HFFc6 (cell line): ENCODE results near the gene TAF1C. TPM values are rescaled to one million over a fixed set of nuclear protein-coding genes. Genes with fewer than 3 reads are reported as not detected.
"Not testable (repeated sequence)": the region's sequence is repeated elsewhere in the genome, so short reads cannot be mapped to it uniquely, and the experiment has no call there.

Experiments used
- DNase-seq: peaks from one replicate; pipeline ENCODE4 v3.0.0-alpha.2; 2018
- H3K27ac Mint-ChIP-seq: 2 replicates; pipeline ENCODE4 v1.8.0; 2020; ENCODE audit warnings: mild to moderate bottlenecking, mixed read lengths
- H3K27me3 Mint-ChIP-seq: 2 replicates; pipeline ENCODE4 v1.8.0; 2021; ENCODE audit warnings: mild to moderate bottlenecking, moderate library complexity, mixed read lengths; ENCODE audit not compliant: insufficient read depth
- H3K36me3 Mint-ChIP-seq: 2 replicates; pipeline ENCODE4 v1.8.0; 2021; ENCODE audit warnings: low read depth, mixed read lengths
- H3K4me1 Mint-ChIP-seq: 2 replicates; pipeline ENCODE4 v1.8.0; 2020; ENCODE audit warnings: low read depth, mixed read lengths
- H3K4me3 Mint-ChIP-seq: 2 replicates; pipeline ENCODE4 v1.8.0; 2020; ENCODE audit warnings: mild to moderate bottlenecking, moderate library complexity, mixed read lengths
- H3K9me3 Mint-ChIP-seq: 2 replicates; pipeline ENCODE4 v1.8.0; 2020; ENCODE audit warnings: mild to moderate bottlenecking, mixed read lengths
- total RNA-seq, 6 experiments: library from RNA; stranded (reverse); fragmentation: NEBNext Ultra II Directional; extraction: Animal tissue kit (Norgen Biotek cat#: 25700); gene quantifications; 2 replicates in 1 of 6; 3 replicates in 5 of 6; pipeline ENCODE4 v1.2.3, GENCODE V29; 2021
- TF ChIP-seq, protein P1 (sequence below): fragments of 200-600 bp; sonication (generic); IDR thresholded peaks from 2 replicates; pipeline ENCODE4 v1.5.0; 2021; ENCODE audit warnings: antibody characterized with exemption, mild to moderate bottlenecking

Gene TAF1C
- total RNA-seq, 6 experiments from 2014 or later = 22.0 to 30.4 (median 25.7) TPM

DNA sequence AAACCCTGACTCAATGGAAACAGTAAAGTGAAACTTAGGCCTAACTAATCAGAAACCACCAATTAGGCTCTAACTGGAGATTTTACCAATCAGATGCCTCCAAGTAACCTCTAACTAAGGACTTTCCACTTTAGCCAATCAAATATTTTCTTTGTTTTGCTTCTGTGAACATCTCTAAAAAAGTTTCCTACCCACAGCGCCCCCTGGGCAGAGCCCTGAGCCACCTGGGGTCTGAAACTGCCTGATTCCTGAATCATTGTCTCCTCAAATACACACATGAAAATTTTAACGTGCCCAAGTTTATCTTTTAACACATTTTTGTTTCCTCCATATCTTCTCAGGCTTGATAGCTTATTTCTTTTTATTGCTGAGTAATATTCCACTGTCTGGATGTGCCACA, 23.1 kb upstream of the TAF1C start:
- Mint-ChIP-seq H3K36me3 (no peaks in the 10 kb centered on the region), H3K4me1 (peaks cover 13% of the 10 kb centered on the region; the same call in 1 of the 2 replicates), H3K9me3 (no peaks in the 10 kb centered on the region), H3K27me3 (peaks cover 40% of the 10 kb centered on the region), H3K27ac (no peak overlapping the region), H3K4me3 (no peak overlapping the region)
- TF ChIP-seq, protein P1, sequence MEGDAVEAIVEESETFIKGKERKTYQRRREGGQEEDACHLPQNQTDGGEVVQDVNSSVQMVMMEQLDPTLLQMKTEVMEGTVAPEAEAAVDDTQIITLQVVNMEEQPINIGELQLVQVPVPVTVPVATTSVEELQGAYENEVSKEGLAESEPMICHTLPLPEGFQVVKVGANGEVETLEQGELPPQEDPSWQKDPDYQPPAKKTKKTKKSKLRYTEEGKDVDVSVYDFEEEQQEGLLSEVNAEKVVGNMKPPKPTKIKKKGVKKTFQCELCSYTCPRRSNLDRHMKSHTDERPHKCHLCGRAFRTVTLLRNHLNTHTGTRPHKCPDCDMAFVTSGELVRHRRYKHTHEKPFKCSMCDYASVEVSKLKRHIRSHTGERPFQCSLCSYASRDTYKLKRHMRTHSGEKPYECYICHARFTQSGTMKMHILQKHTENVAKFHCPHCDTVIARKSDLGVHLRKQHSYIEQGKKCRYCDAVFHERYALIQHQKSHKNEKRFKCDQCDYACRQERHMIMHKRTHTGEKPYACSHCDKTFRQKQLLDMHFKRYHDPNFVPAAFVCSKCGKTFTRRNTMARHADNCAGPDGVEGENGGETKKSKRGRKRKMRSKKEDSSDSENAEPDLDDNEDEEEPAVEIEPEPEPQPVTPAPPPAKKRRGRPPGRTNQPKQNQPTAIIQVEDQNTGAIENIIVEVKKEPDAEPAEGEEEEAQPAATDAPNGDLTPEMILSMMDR = peak; percentile 50
- no peak for DNase-seq

DNA sequence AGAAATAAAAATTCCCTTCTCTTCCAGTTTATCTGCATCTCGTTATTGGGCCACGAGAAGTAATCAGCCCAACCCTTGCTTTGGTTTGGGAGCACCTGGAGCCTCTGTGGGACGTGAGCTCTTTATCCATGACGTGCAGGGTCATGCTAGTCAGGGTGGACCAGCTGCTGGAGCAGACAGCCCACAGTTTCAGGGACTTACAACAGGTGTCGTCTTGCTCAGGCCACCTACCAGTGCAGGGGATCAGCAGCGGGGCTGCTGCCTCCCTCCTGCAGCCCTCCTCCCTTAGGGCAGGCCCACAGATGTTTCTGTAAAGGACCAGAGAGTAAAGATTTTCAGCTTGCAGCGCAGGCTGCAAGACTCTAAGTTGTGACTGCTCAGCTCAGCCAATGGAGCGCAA, 21.0 kb upstream of the TAF1C start:
- peaks cover 13% of the 10 kb centered on the region; the same call in 1 of the 2 replicates for H3K4me1 Mint-ChIP-seq
- TF ChIP-seq, protein P1 = no peak
- DNase-seq = no peak
- H3K27me3 Mint-ChIP-seq = peaks cover 40% of the 10 kb centered on the region
- H3K4me3 Mint-ChIP-seq = no peak overlapping the region
- H3K36me3 Mint-ChIP-seq = no peaks in the 10 kb centered on the region
- H3K27ac Mint-ChIP-seq = no peak overlapping the region
- H3K9me3 Mint-ChIP-seq = no peaks in the 10 kb centered on the region

DNA sequence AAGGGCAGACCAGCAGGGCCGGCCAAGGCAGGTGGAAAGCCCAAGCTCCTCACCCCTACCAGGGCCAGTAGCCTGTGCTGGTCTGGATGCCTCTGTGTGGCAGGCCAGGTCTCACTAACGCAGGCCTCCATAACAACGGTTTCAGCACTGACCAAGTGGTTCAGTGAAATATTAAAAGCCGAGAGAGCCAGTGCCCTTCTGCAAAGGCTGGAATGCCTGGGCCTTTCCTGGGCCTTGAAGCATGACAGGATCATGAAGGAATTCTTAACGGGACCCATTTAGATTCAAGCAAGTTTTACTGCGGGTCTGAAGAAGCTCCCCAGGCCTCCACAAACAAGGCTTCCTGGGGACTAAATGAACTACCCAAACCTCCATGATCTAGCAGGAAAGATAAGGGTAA, 20.4 kb upstream of the TAF1C start:
- DNase-seq = no peak
- H3K4me1 Mint-ChIP-seq = peaks cover 13% of the 10 kb centered on the region; the same call in 1 of the 2 replicates
- no peak overlapping the region for H3K27ac Mint-ChIP-seq
- no peak overlapping the region for H3K4me3 Mint-ChIP-seq
- H3K27me3 Mint-ChIP-seq = peaks cover 42% of the 10 kb centered on the region
- H3K36me3 Mint-ChIP-seq = no peaks in the 10 kb centered on the region
- no peaks in the 10 kb centered on the region for H3K9me3 Mint-ChIP-seq
- TF ChIP-seq, protein P1 = no peak

DNA sequence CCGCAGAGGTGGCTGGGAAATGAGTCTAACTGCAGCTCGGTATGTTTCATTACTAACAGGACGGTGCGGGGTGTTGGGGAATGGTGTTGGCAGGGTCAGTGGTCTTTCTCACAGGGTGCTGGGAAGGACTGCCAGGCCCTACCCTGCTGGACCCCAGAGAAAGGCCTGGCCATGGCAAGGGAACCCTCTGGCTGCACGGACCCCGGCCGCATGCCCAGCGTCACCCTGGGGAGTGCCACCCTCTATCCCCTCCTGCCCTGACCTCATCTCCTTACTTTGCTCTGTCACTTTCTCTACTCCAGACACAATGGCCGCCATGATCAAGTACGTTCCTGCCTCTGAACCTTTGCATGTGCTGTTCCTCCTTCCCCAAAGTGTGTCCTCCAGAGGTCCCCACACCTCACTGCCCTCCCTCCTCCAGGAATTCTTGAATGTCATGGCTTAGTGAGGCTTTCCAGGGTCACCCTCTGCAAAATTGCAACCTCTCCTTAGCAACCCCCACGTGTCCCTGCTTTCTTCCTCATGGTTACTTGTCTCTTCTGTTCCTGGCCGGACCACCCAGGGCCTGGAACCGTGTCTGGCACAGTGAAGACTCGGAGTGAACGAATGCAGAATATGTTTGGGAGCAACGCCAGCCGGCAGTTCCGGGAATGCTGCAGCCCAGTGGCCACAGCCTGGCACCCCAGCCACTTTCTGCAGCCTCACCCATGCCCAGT, 19.3 kb upstream of the TAF1C start:
- TF ChIP-seq, protein P1 = no peak
- no peaks in the 10 kb centered on the region for H3K36me3 Mint-ChIP-seq
- no peak overlapping the region for H3K4me3 Mint-ChIP-seq
- H3K9me3 Mint-ChIP-seq = no peaks in the 10 kb centered on the region
- H3K27ac Mint-ChIP-seq = no peak overlapping the region
- no peak for DNase-seq
- peaks cover 13% of the 10 kb centered on the region; the same call in 1 of the 2 replicates for H3K4me1 Mint-ChIP-seq
- peaks cover 36% of the 10 kb centered on the region for H3K27me3 Mint-ChIP-seq

DNA sequence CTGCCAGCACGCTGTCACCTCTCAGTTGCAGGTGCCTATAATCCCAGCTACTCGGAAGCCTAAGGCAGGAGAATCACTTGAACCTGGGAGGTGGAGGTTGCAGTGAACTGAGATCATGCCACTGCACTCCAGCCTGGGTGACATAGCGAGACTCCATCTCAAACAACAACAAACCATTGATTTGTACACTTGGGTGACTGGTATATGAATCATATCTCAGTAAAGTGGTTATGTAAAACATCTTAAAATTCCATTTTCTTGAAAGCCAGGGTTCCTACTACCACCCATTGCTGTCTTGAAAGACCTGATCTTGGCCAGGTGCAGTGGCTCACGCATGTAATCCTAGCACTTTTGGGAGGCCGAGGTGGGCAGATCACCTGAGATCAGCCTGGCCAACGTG, 18.3 kb upstream of the TAF1C start:
- Mint-ChIP-seq H3K27me3 (peaks cover 36% of the 10 kb centered on the region), H3K4me1 (peaks cover 13% of the 10 kb centered on the region; the same call in 1 of the 2 replicates)
- not testable (repeated sequence) for H3K36me3 Mint-ChIP-seq, H3K9me3 Mint-ChIP-seq, H3K4me3 Mint-ChIP-seq, H3K27ac Mint-ChIP-seq
- peak; percentile 41 for DNase-seq

DNA sequence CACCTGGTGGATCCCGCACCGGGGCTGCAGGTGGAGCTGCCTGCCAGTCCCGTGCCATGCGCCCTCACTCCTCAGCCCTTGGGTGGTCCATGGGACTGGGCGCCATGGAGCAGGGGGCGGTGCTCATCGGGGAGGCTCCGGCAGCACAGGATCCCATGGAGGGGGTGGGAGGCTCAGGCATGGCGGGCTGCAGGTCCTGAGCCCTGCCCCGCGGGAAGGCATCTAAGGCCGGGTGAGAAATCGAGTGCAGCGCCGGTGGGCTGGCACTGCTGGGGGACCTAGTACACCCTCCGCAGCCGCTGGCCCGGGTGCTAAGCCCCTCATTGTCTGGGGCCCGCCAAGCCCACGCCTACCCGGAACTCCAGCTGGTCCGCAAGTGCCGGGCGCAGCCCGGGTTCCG, 17.7 kb upstream of the TAF1C start:
- not testable (repeated sequence) for DNase-seq, H3K36me3 Mint-ChIP-seq, H3K4me3 Mint-ChIP-seq, H3K9me3 Mint-ChIP-seq, H3K27ac Mint-ChIP-seq
- Mint-ChIP-seq H3K4me1 (peaks cover 18% of the 10 kb centered on the region; the same call in 1 of the 2 replicates), H3K27me3 (peaks cover 33% of the 10 kb centered on the region)
